Retinal pigment epithelial cell (primary cell): Measurements from ENCODE around the gene FIG4.
"Not testable (repeated sequence)": the region's sequence is repeated elsewhere in the genome, so short reads cannot be mapped to it uniquely, and the experiment has no call there.

Source experiments
- DNase-seq: peaks from one replicate; pipeline ENCODE4 v3.0.0-alpha.2; 2010; ENCODE audit warnings: low read depth
- H3K4me3 ChIP-seq: 2 replicates; pipeline ENCODE4 v1.5.1; 2011; ENCODE audit warnings: mild to moderate bottlenecking, low read length, control low read depth, moderate library complexity
- TF ChIP-seq, protein P1 (sequence below): conservative IDR thresholded peaks from 2 replicates; pipeline ENCODE4 v1.5.1; 2011; ENCODE audit warnings: low read depth, low read length, control low read depth, inconsistent platforms

FIG4 gene

DNA sequence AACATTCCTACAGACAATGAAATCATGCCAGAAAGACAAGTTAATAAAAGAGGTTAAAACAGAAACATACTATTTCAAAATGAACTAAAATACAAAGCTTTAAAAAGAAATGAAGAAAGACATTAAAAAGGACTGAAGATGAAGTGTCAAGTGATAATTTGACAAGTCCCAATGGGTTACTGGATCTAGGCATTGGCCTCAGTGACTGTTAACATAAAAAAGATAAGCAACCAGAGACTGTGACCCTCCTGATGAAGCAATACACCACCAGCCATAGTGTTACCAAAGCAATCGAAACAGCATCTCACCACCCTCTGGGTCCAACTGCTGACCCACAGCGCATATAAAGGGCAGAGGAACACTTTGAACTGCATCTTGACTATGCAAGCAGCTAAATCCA, 130.3 kb downstream of the FIG4 start:
- DNase-seq = no peak
- TF ChIP-seq, protein P1, sequence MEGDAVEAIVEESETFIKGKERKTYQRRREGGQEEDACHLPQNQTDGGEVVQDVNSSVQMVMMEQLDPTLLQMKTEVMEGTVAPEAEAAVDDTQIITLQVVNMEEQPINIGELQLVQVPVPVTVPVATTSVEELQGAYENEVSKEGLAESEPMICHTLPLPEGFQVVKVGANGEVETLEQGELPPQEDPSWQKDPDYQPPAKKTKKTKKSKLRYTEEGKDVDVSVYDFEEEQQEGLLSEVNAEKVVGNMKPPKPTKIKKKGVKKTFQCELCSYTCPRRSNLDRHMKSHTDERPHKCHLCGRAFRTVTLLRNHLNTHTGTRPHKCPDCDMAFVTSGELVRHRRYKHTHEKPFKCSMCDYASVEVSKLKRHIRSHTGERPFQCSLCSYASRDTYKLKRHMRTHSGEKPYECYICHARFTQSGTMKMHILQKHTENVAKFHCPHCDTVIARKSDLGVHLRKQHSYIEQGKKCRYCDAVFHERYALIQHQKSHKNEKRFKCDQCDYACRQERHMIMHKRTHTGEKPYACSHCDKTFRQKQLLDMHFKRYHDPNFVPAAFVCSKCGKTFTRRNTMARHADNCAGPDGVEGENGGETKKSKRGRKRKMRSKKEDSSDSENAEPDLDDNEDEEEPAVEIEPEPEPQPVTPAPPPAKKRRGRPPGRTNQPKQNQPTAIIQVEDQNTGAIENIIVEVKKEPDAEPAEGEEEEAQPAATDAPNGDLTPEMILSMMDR = no peak
- no peak overlapping the region for H3K4me3 ChIP-seq

DNA sequence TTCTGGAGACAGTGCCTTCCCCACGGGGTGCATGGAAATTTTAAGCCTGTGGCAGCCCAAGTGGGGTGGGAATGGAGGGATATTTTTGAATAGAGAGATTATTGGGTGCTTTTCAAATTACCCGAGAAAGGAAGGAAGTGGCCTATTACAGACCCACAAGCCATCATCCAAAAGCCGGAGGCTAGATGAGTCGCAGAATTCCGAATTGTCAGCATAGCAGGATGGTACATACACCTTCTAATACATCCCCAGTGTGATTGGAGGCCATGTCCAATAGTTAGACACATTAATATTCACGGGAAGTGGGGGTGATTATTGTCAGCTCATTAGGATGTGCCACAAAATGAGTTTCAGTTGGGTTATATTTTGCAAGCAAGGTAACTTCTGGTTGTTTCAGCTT, 133.0 kb downstream of the FIG4 start:
- TF ChIP-seq, protein P1 = no peak
- no peak overlapping the region for H3K4me3 ChIP-seq
- DNase-seq = no peak

DNA sequence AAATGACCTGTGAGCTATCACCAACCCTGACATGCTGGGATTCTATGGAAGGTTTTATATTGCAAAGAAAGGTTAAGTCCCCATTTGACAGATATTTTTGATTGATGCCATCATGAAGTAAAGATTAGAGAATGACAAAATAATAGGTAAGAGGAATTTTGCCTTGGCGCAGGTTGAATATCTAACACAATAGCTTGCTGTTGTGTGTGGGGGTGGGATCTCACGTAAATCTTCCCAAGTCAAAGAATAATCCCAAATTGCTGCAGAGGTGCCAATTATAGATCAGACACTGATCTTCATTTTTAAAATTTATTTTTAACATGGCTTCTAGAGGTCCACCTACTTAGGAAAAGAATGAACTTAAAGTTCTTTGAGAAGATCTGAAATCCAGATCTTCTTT, 135.5 kb downstream of the FIG4 start:
- TF ChIP-seq, protein P1 = no peak
- no peak for DNase-seq
- H3K4me3 ChIP-seq = no peak overlapping the region

DNA sequence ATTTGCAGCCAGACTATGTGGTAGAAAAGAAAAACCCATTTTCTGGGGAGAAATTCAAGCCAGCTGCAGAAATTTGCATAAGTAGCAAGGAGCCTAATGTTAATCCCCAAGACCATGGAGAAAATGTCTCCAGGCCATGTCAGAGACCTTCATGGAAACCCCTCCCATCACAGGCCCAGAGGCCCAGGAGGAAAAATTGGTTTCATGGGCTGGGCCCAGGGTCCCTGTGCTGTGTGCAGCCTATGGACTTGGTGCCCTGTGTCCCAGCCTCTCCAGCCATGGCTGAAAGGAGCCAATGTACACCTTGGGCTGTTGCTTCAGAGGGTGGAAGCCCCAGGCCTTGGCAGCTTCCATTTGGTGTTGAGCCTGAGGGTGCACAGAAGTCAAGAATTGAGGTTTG, 140.3 kb downstream of the FIG4 start:
- not testable (repeated sequence) for DNase-seq, H3K4me3 ChIP-seq

DNA sequence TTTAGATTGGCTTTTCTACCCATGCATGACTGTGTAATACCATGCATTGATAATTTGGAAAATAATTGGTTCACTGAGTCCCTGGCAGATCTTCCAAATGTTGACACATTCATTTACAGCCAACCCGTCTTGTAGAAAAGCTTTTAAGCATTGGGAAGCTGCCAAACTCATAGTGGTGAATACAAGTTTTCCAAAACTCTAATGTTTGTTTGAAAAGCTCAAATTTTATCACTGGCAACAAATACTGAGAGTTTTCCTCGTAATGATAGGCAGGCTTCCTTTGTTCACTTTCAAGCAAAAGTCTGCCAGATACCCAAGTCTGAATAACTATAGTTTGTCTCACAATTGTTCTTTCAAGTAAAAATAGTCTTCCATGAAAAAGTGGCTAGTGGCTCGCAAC, 143.0 kb downstream of the FIG4 start:
- TF ChIP-seq, protein P1 = no peak
- no peak for DNase-seq
- H3K4me3 ChIP-seq = no peak overlapping the region

DNA sequence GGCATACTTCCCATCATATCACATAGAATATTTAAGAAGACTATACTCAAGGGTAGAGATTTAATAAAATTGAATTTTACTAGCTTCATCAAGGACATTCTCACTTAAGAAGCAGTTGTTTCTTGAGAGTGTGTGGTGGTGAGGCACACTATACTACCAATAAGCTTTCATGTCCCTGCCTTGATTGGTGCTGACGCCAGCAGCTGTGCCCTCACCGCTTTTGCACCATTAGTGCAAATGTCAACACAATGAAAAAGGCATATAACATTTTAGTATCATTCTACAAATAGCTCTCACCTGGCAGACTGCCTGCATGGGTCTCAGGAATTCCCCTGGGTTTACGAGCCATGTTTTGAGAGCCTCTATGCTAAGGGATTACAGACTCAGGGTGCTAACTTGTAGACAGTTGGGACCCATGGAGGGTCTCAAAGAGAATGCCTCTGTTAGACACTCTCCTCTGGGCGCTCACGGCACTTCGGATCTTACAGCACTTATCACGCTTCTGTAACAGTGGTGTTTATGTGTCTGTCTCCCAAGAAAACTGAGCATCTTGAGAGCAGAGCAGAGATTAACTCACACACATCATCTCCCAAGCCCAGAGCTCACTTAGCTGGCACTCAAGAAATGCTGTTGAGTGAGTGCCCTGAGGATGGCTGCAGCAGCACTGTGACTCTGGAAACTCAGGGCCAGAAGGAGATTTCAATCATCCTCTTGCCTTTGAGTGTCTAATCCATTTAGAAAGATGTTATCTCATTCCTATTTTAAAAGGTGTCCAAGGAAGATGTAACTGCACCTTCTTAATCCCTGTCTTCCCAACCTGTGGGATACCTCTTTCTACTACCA, 143.7 kb downstream of the FIG4 start:
- TF ChIP-seq, protein P1 = no peak
- no peak for DNase-seq
- H3K4me3 ChIP-seq = no peak overlapping the region

DNA sequence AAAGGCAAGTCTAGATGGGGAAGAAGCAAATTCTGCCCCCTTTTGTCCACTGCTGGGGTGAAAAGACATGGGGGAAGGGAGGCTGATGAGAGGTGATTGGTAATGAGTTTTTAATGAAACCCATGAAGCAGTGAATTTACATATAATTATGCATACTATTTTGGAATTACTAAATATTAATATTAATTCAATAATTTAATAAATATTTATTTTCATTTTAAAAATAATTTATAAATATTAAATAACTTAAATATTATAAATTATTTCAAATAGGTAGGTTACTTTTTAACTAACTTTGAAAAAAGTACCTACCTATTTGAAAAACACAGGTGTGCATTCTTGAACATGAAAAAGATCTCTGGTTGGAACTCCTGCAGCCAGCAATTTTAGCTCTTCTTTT, 148.9 kb downstream of the FIG4 start:
- H3K4me3 ChIP-seq = no peak overlapping the region
- no peak for DNase-seq
- TF ChIP-seq, protein P1 = no peak
